A549 treated with AZD9567 at 1 μM for 4 hours (cell line): ENCODE measurements around the gene OR2W1. TPM values are rescaled to one million over a fixed set of nuclear protein-coding genes. Genes with fewer than 3 reads are reported as not detected.

Experiments used
- total RNA-seq: library from RNA; stranded (reverse); fragments of 200-300 nt; extraction: Qiagen RNA extraction; gene quantifications from 5 replicates; pipeline ENCODE4 v1.2.3, GENCODE V29; 2022; ENCODE audit not compliant: insufficient read depth

OR2W1 gene
- total RNA-seq, result not detected in 5 replicates

DNA sequence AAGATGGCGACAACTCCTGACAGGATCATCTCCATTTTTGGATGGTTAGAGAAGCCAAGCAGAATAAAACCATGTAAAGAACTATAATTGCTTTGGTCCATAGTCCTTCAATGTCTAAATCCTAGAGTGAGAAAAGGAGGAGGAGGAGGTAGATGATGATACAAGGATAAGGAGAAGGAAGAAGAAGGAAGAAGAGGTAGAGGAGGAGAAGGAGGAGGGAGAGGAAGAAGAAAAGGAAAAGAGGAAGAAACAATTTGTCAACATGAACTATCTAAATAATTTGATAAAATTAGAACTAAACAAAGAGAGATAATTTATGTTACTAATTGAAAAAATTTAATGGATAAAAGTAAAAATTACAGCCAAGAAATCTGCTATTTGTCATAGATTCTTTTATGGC, at the start of gene OR2W1:
Gene OR2W1 (minus strand): TSS at position 101 of the 400 bp plus-strand sequence. CDS start 0 bp downstream, at position 101.

GRCh38 chr6:29087213-29087612, 42.2 kb upstream of the OR2W1 start, which contains the start of gene OR2B3:
Gene OR2B3, minus strand, starts transcription at chr6:29087313. Its CDS starts 65 bp downstream, at chr6:29087248.

DNA sequence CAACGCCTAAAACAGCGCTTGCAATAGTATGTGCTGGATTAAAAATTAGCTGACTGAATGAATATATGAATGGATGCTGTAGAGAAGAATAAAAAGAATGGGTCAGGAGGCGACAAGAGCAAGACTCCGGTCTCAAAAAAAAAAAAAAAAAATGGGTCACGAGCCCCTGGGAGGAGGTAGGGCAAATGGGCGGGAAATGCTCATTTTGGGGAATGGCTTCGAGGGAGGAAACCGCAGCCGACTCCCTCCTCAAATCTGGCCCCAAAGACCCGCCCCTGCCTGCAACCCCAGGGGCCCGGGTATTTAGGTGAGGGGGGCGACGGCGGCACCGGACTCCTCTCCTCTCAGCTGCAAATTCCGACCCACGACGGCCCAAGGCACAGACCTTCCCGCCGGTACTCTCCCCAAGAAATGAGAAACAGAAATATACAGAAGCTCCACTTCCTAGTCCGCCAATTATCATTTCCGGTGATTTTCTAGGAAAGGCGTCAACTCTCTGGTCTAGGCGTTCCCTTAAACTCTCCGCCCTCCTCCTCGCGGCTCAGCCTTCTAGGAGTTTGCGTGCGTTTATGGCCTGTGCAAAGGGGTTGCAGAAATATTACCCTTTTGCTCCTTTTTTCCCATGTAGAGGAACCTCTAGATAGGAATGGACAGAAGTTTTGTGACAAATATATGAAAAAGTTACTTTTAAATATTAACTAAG, 39.6 kb downstream of the OR2W1 start, which contains the start of gene ZNF311:
Gene ZNF311 (minus strand): TSS at position 133 of the 703 bp plus-strand sequence. CDS start 1,361 bp downstream, outside the sequence.

Other genes starting within 250 kb of the OR2W1 start
- gene TRIM27, start 121.2 kb downstream of the OR2W1 start, total RNA-seq, result 34.8 to 47.7 TPM (median 45.0 TPM) in 5 replicates
- gene ZNF311, start 39.9 kb downstream of the OR2W1 start, total RNA-seq, result 0.15 to 0.25 TPM (median 0.19 TPM) in 4 of 5 replicates, not detected in the other
- gene OR2B3, start 42.1 kb upstream of the OR2W1 start, total RNA-seq, result not detected in 5 replicates
- gene OR2J1, start 54.3 kb upstream of the OR2W1 start, total RNA-seq, result not detected in 5 replicates
- not detected in 5 replicates for gene OR2J3, start 62.9 kb upstream of the OR2W1 start, total RNA-seq
- not detected in 5 replicates for gene OR2J2, start 125.7 kb upstream of the OR2W1 start, total RNA-seq